Stimulated activated CD8-positive, alpha-beta memory T cell treated with anti-CD3 and anti-CD28 coated beads, Interleukin-7, amount 100 ng/mL, for 1 hour (primary cell): Measurements from ENCODE around the gene GPR75.
"Not testable (repeated sequence)": the region's sequence is repeated elsewhere in the genome, so short reads cannot be mapped to it uniquely, and the experiment has no call there.

Experiments
- DNase-seq, 2 donors: peaks; one replicate each; pipeline ENCODE4 v3.0.0-alpha.2; 2020; ENCODE audit warnings: low read depth in 2 of 2

The GPR75 gene

GRCh38 chr2:53852532-53852931 lies 7.2 kb downstream of the GPR75 start:
- DNase-seq: no peak

GRCh38 chr2:53851052-53851757 lies 8.6 kb downstream of the GPR75 start:
- not testable (repeated sequence) for DNase-seq

- no peak for DNase-seq
Observed at GRCh38 chr2:53848062-53848461, 11.7 kb downstream of the GPR75 start.

GRCh38 chr2:53843595-53843994 lies 16.2 kb downstream of the GPR75 start:
- no peak for DNase-seq

GRCh38 chr2:53842891-53843290 lies 16.9 kb downstream of the GPR75 start:
- DNase-seq: no peak

- not testable (repeated sequence) for DNase-seq
Observed at GRCh38 chr2:53841651-53842050, 18.1 kb downstream of the GPR75 start.

GRCh38 chr2:53840580-53840979 lies 19.2 kb downstream of the GPR75 start:
- no peak for DNase-seq

GRCh38 chr2:53829980-53830290 lies 29.8 kb downstream of the GPR75 start:
- not testable (repeated sequence) for DNase-seq

GRCh38 chr2:53829273-53829979 lies 30.3 kb downstream of the GPR75 start:
- no peak for DNase-seq

GRCh38 chr2:53828331-53828730 lies 31.4 kb downstream of the GPR75 start:
- DNase-seq: no peak

GRCh38 chr2:53827398-53828175 lies 32.2 kb downstream of the GPR75 start:
- DNase-seq: no peak

- DNase-seq: no peak
Observed at GRCh38 chr2:53826587-53827397, 33.0 kb downstream of the GPR75 start.

GRCh38 chr2:53826030-53826410 lies 33.7 kb downstream of the GPR75 start:
- no peak for DNase-seq

- not testable (repeated sequence) for DNase-seq
Observed at GRCh38 chr2:53823639-53824038, 36.1 kb downstream of the GPR75 start.

- no peak for DNase-seq
Observed at GRCh38 chr2:53821810-53822209, 38.0 kb downstream of the GPR75 start.

- no peak for DNase-seq
Observed at GRCh38 chr2:53820711-53821110, 39.1 kb downstream of the GPR75 start.

GRCh38 chr2:53820048-53820447 lies 39.7 kb downstream of the GPR75 start:
- DNase-seq: no peak

- DNase-seq: no peak
Observed at GRCh38 chr2:53819634-53820033, 40.1 kb downstream of the GPR75 start.

GRCh38 chr2:53818854-53819435 lies 40.8 kb downstream of the GPR75 start:
- no peak for DNase-seq

GRCh38 chr2:53813151-53813550 lies 46.6 kb downstream of the GPR75 start:
- DNase-seq: no peak

GRCh38 chr2:53811601-53812000 lies 48.2 kb downstream of the GPR75 start:
- no peak for DNase-seq
